GM18868 (cell line): ENCODE data around the gene PRRX1.

Experiments used
- ATAC-seq: cut with Tn5 transposase; IDR thresholded peaks from one replicate; pipeline ENCODE4 v1.9.1; 2021; ENCODE audit warnings: mild to moderate bottlenecking, moderate library complexity; ENCODE audit not compliant: unreplicated experiment

PRRX1 gene

GRCh38 chr1:170664093-170664827 lies at the start of gene PRRX1:
Gene PRRX1 (plus strand): TSS chr1:170664131. CDS start chr1:170664219, 88 bp downstream.
- no peak for ATAC-seq

GRCh38 chr1:170617591-170618330 lies 46.2 kb upstream of the PRRX1 start:
- no peak for ATAC-seq

GRCh38 chr1:170618421-170618820 lies 45.5 kb upstream of the PRRX1 start:
- no peak for ATAC-seq

GRCh38 chr1:170619241-170620028 lies 44.5 kb upstream of the PRRX1 start:
- no peak for ATAC-seq

GRCh38 chr1:170620164-170620563 lies 43.8 kb upstream of the PRRX1 start:
- ATAC-seq, result no peak

GRCh38 chr1:170623171-170623570 lies 40.8 kb upstream of the PRRX1 start:
- no peak for ATAC-seq

GRCh38 chr1:170624146-170624545 lies 39.8 kb upstream of the PRRX1 start:
- ATAC-seq, result no peak

- ATAC-seq, result no peak
Measured at GRCh38 chr1:170630977-170631376, 33.0 kb upstream of the PRRX1 start.

GRCh38 chr1:170634293-170634692 lies 29.6 kb upstream of the PRRX1 start:
- ATAC-seq, result no peak

- no peak for ATAC-seq
Measured at GRCh38 chr1:170634824-170635410, 29.0 kb upstream of the PRRX1 start.

- ATAC-seq, result no peak
Measured at GRCh38 chr1:170640581-170640980, 23.4 kb upstream of the PRRX1 start.

GRCh38 chr1:170657275-170657853 lies 6.6 kb upstream of the PRRX1 start:
- ATAC-seq, result peak; percentile 53

GRCh38 chr1:170659399-170660035 lies 4.4 kb upstream of the PRRX1 start:
- ATAC-seq, result no peak

GRCh38 chr1:170660281-170660713 lies 3.6 kb upstream of the PRRX1 start:
- no peak for ATAC-seq

- ATAC-seq, result peak; percentile 35
Measured at GRCh38 chr1:170660871-170661645, 2.9 kb upstream of the PRRX1 start.

- no peak for ATAC-seq
Measured at GRCh38 chr1:170661646-170662411, 2.1 kb upstream of the PRRX1 start.

- ATAC-seq, result no peak
Measured at GRCh38 chr1:170662561-170663403, 1.1 kb upstream of the PRRX1 start.
